HG02970 (cell line): ENCODE measurements around the gene SLC4A2.

Experiments used
- ATAC-seq: cut with Tn5 transposase; IDR thresholded peaks from one replicate; pipeline ENCODE4 v1.9.1; 2021; ENCODE audit warnings: mild to moderate bottlenecking, moderate library complexity, moderate number of reproducible peaks; ENCODE audit not compliant: unreplicated experiment, low FRiP score

The SLC4A2 gene

GRCh38 chr7:151088019-151088855 is 28.8 kb downstream of the SLC4A2 start:
- ATAC-seq = no peak

GRCh38 chr7:151088856-151089699 is 29.7 kb downstream of the SLC4A2 start:
- ATAC-seq = no peak

GRCh38 chr7:151089893-151090730 is 30.7 kb downstream of the SLC4A2 start:
- no peak for ATAC-seq

- no peak for ATAC-seq
Measured at GRCh38 chr7:151091003-151091402, 31.6 kb downstream of the SLC4A2 start.

GRCh38 chr7:151091431-151091830 is 32.0 kb downstream of the SLC4A2 start:
- no peak for ATAC-seq

- no peak for ATAC-seq
Measured at GRCh38 chr7:151091988-151092387, 32.6 kb downstream of the SLC4A2 start.

- no peak for ATAC-seq
Measured at GRCh38 chr7:151093748-151094147, 34.4 kb downstream of the SLC4A2 start.

- ATAC-seq = no peak
Measured at GRCh38 chr7:151094675-151095074, 35.3 kb downstream of the SLC4A2 start.

- ATAC-seq = no peak
Measured at GRCh38 chr7:151095123-151095797, 35.9 kb downstream of the SLC4A2 start.

GRCh38 chr7:151095828-151096475 is 36.6 kb downstream of the SLC4A2 start:
- no peak for ATAC-seq

GRCh38 chr7:151099486-151100211 is 40.3 kb downstream of the SLC4A2 start:
- no peak for ATAC-seq

- ATAC-seq = no peak
Measured at GRCh38 chr7:151100921-151101320, 41.5 kb downstream of the SLC4A2 start.

GRCh38 chr7:151101621-151102396 is 42.4 kb downstream of the SLC4A2 start:
- ATAC-seq = no peak

- no peak for ATAC-seq
Measured at GRCh38 chr7:151102991-151103390, 43.6 kb downstream of the SLC4A2 start.

GRCh38 chr7:151103973-151104372 is 44.6 kb downstream of the SLC4A2 start:
- ATAC-seq = no peak

GRCh38 chr7:151104411-151105235 is 45.2 kb downstream of the SLC4A2 start:
- ATAC-seq = no peak

- no peak for ATAC-seq
Measured at GRCh38 chr7:151107882-151108281, 48.5 kb downstream of the SLC4A2 start.
